Effector memory CD4-positive, alpha-beta T cell (primary cell): Measurements from ENCODE around the gene PLSCR3.

Source experiments
- DNase-seq, 3 donors: peaks; one replicate each; pipeline ENCODE4 v3.0.0-alpha.2; 2020
- H3K27ac ChIP-seq: 2 replicates; pipeline ENCODE4 v1.7.0; 2013; ENCODE audit warnings: mild to moderate bottlenecking, low read length, moderate library complexity; ENCODE audit not compliant: insufficient read depth, poor library complexity, severe bottlenecking
- H3K27me3 ChIP-seq: replicated peaks from 2 replicates; pipeline ENCODE4 v1.7.0; 2013; ENCODE audit warnings: mild to moderate bottlenecking, low read length; ENCODE audit not compliant: insufficient read depth, control insufficient read depth, poor library complexity, severe bottlenecking
- H3K36me3 ChIP-seq: 2 replicates; pipeline ENCODE4 v1.7.0; 2013; ENCODE audit warnings: mild to moderate bottlenecking, low read length, moderate library complexity; ENCODE audit not compliant: control insufficient read depth, insufficient read depth
- H3K4me1 ChIP-seq: 2 replicates; pipeline ENCODE4 v1.7.0; 2013; ENCODE audit warnings: low read length, mild to moderate bottlenecking; ENCODE audit not compliant: control insufficient read depth, insufficient read depth, poor library complexity, severe bottlenecking
- H3K4me3 ChIP-seq: 2 replicates; pipeline ENCODE4 v1.7.0; 2013; ENCODE audit warnings: low read length, low read depth, mild to moderate bottlenecking; ENCODE audit not compliant: insufficient read depth, poor library complexity, severe bottlenecking
- H3K9me3 ChIP-seq: 2 replicates; pipeline ENCODE4 v1.7.0; 2013; ENCODE audit warnings: mild to moderate bottlenecking, low read length, moderate library complexity; ENCODE audit not compliant: control insufficient read depth

PLSCR3 gene

GRCh38 chr17:7437950-7438614, 43.8 kb upstream of the PLSCR3 start:
- H3K27me3 ChIP-seq, result peaks cover 31% of the 10 kb centered on the region
- DNase-seq, result peak in 1 of 3 donors; percentile 29
- no peaks in the 10 kb centered on the region for H3K36me3 ChIP-seq
- H3K4me3 ChIP-seq, result no peak overlapping the region
- H3K9me3 ChIP-seq, result no peaks in the 10 kb centered on the region
- peaks cover 52% of the 10 kb centered on the region for H3K4me1 ChIP-seq
- H3K27ac ChIP-seq, result no peak overlapping the region

- H3K4me3 ChIP-seq, result peak overlapping the region; percentile 29
- no peak overlapping the region for H3K27ac ChIP-seq
- H3K27me3 ChIP-seq, result peaks cover 31% of the 10 kb centered on the region
- H3K36me3 ChIP-seq, result no peaks in the 10 kb centered on the region
- DNase-seq, result no peak
- no peaks in the 10 kb centered on the region for H3K9me3 ChIP-seq
- H3K4me1 ChIP-seq, result peaks cover 52% of the 10 kb centered on the region
Measured at GRCh38 chr17:7437369-7437863, 43.1 kb upstream of the PLSCR3 start.

GRCh38 chr17:7436556-7437368, 42.4 kb upstream of the PLSCR3 start:
- peak; percentile 61 to 68 (median 65) for DNase-seq
- Histone ChIP-seq H3K9me3 (no peaks in the 10 kb centered on the region), H3K4me3 (peak overlapping the region; percentile 63), H3K27me3 (peaks cover 31% of the 10 kb centered on the region), H3K27ac (peak overlapping the region; percentile 82), H3K4me1 (peaks cover 52% of the 10 kb centered on the region), H3K36me3 (no peaks in the 10 kb centered on the region)

GRCh38 chr17:7435676-7436555, 41.6 kb upstream of the PLSCR3 start:
- no peaks in the 10 kb centered on the region for H3K9me3 ChIP-seq
- peak overlapping the region; percentile 82 for H3K27ac ChIP-seq
- peaks cover 51% of the 10 kb centered on the region for H3K4me1 ChIP-seq
- peak overlapping the region; percentile 63 for H3K4me3 ChIP-seq
- peaks cover 26% of the 10 kb centered on the region for H3K27me3 ChIP-seq
- DNase-seq, result peak; percentile 35 to 53 (median 51)
- no peaks in the 10 kb centered on the region for H3K36me3 ChIP-seq

GRCh38 chr17:7432296-7432695, 38.0 kb upstream of the PLSCR3 start:
- no peaks in the 10 kb centered on the region for H3K36me3 ChIP-seq
- no peaks in the 10 kb centered on the region for H3K27me3 ChIP-seq
- H3K4me3 ChIP-seq, result no peak overlapping the region
- H3K4me1 ChIP-seq, result peaks cover 18% of the 10 kb centered on the region
- no peak for DNase-seq
- H3K27ac ChIP-seq, result no peak overlapping the region
- no peaks in the 10 kb centered on the region for H3K9me3 ChIP-seq

GRCh38 chr17:7431231-7431630, 36.9 kb upstream of the PLSCR3 start:
- H3K27ac ChIP-seq, result no peak overlapping the region
- no peak overlapping the region for H3K4me3 ChIP-seq
- H3K4me1 ChIP-seq, result peaks cover 10% of the 10 kb centered on the region
- no peaks in the 10 kb centered on the region for H3K27me3 ChIP-seq
- no peaks in the 10 kb centered on the region for H3K36me3 ChIP-seq
- H3K9me3 ChIP-seq, result no peaks in the 10 kb centered on the region
- no peak for DNase-seq

- no peak for DNase-seq
- H3K4me1 ChIP-seq, result no peaks in the 10 kb centered on the region
- H3K27me3 ChIP-seq, result no peaks in the 10 kb centered on the region
Measured at GRCh38 chr17:7429722-7430121, 35.4 kb upstream of the PLSCR3 start.

GRCh38 chr17:7428557-7428956, 34.2 kb upstream of the PLSCR3 start, which contains the start of gene SPEM3:
TSS of gene SPEM3 (plus strand) at chr17:7428857. CDS start at chr17:7428903, 46 bp downstream.
- Histone ChIP-seq H3K4me3 (no peak within 1 kb of the TSS), H3K4me1 (no peaks in the 10 kb centered on the region), H3K36me3 (no peaks in the 10 kb centered on the region), H3K27ac (no peak within 1 kb of the TSS), H3K9me3 (no peaks in the 10 kb centered on the region), H3K27me3 (no peaks in the 10 kb centered on the region)
- DNase-seq, result no peak

More at GRCh38 chr17:7429722-7430121, 35.4 kb upstream of the PLSCR3 start:
- Histone ChIP-seq H3K4me3 (no peak overlapping the region), H3K9me3 (no peaks in the 10 kb centered on the region), H3K36me3 (no peaks in the 10 kb centered on the region), H3K27ac (no peak overlapping the region)

GRCh38 chr17:7427549-7427948, 33.2 kb upstream of the PLSCR3 start:
- no peak for DNase-seq
- Histone ChIP-seq H3K4me1 (no peaks in the 10 kb centered on the region), H3K4me3 (no peak overlapping the region), H3K36me3 (no peaks in the 10 kb centered on the region), H3K9me3 (no peaks in the 10 kb centered on the region), H3K27me3 (no peaks in the 10 kb centered on the region), H3K27ac (no peak overlapping the region)
